Subcutaneous preadipocyte (primary cell): ENCODE data around the gene YIPF5. TPM values are rescaled to one million over a fixed set of nuclear protein-coding genes. Genes with fewer than 3 reads are reported as not detected.

ENCODE experiments used
- small RNA-seq: library from RNA; depleted of rRNA; stranded (forward); fragments of <200 nt; gene quantifications from one replicate; pipeline ENCODE3, GENCODE V24; 2012
- total RNA-seq: library from RNA; depleted of rRNA; stranded (reverse); fragments of >200 nt; gene quantifications from 2 replicates; pipeline ENCODE4 v1.2.3, GENCODE V29; 2012

YIPF5 gene
- 54.0 and 57.3 TPM in 2 replicates for total RNA-seq

GRCh38 chr5:144170276-144171024 lies at the start of gene YIPF5, which contains the start of gene KCTD16:
Gene YIPF5, minus strand, starts transcription at chr5:144170659. Its CDS starts 704 bp downstream, at chr5:144169955.
Gene KCTD16, plus strand, starts transcription at chr5:144170873.

Small RNA genes lying within 50 kb of the gene (small RNA-seq; reads per million reads assigned to genes)
- not detected for gene RN7SL87P

Other genes with a start within 250 kb of the YIPF5 start
- gene KCTD16, start 214 bp upstream of the YIPF5 start, total RNA-seq, result under 0.01 and 0.20 TPM in 2 replicates